ENCODE data around the gene DPP6.
A peak's percentile ranks its signal among the peaks of the same experiment; 100 is the strongest.

DPP6 gene

GRCh38 chr7:154903083-154903731, 851.0 kb downstream of the DPP6 start:
- Histone ChIP-seq H3K27ac (no peak overlapping the region), H3K4me3 (no peak overlapping the region)

GRCh38 chr7:154905146-154905545, 852.9 kb downstream of the DPP6 start:
- no peak overlapping the region for H3K4me3 ChIP-seq
- no peak overlapping the region for H3K27ac ChIP-seq

- no peak overlapping the region for H3K4me3 ChIP-seq
- no peak overlapping the region for H3K27ac ChIP-seq
Measured at GRCh38 chr7:154905615-154906014, 853.4 kb downstream of the DPP6 start.

- H3K4me3 ChIP-seq = no peak overlapping the region
Measured at GRCh38 chr7:154906201-154906600, 854.0 kb downstream of the DPP6 start.

GRCh38 chr7:154906736-154907355, 854.6 kb downstream of the DPP6 start:
- H3K4me3 ChIP-seq = no peak overlapping the region

More at GRCh38 chr7:154906201-154906600, 854.0 kb downstream of the DPP6 start:
- no peak overlapping the region for H3K27ac ChIP-seq

GRCh38 chr7:154907651-154908620, 855.7 kb downstream of the DPP6 start:
- H3K27ac ChIP-seq = no peak overlapping the region

More at GRCh38 chr7:154906736-154907355, 854.6 kb downstream of the DPP6 start:
- no peak overlapping the region for H3K27ac ChIP-seq

GRCh38 chr7:154909241-154910105, 857.3 kb downstream of the DPP6 start:
- no peak overlapping the region for H3K4me3 ChIP-seq

More at GRCh38 chr7:154907651-154908620, 855.7 kb downstream of the DPP6 start:
- no peak overlapping the region for H3K4me3 ChIP-seq

GRCh38 chr7:154910125-154910524, 857.9 kb downstream of the DPP6 start:
- no peak overlapping the region for H3K4me3 ChIP-seq
- H3K27ac ChIP-seq = no peak overlapping the region

More at GRCh38 chr7:154909241-154910105, 857.3 kb downstream of the DPP6 start:
- no peak overlapping the region for H3K27ac ChIP-seq

GRCh38 chr7:154910977-154911376, 858.8 kb downstream of the DPP6 start:
- Histone ChIP-seq H3K4me3 (no peak overlapping the region), H3K27ac (no peak overlapping the region)

- H3K27ac ChIP-seq = no peak overlapping the region
- no peak overlapping the region for H3K4me3 ChIP-seq
Measured at GRCh38 chr7:154911411-154911810, 859.2 kb downstream of the DPP6 start.

- Histone ChIP-seq H3K4me3 (no peak overlapping the region), H3K27ac (no peak overlapping the region)
Measured at GRCh38 chr7:154911862-154912455, 859.8 kb downstream of the DPP6 start.

- H3K4me3 ChIP-seq = no peak overlapping the region
- H3K27ac ChIP-seq = no peak overlapping the region
Measured at GRCh38 chr7:154912871-154913637, 860.9 kb downstream of the DPP6 start.

- Histone ChIP-seq H3K27ac (no peak overlapping the region), H3K4me3 (peak overlapping the region in 3 of 7 experiments; percentile 4 to 35 (median 9))
Measured at GRCh38 chr7:154913638-154914307, 861.6 kb downstream of the DPP6 start.

GRCh38 chr7:154914308-154914995, 862.3 kb downstream of the DPP6 start:
- H3K4me3 ChIP-seq = peak overlapping the region in 3 of 7 experiments; percentile 4 to 35 (median 9)
- H3K27ac ChIP-seq = no peak overlapping the region

- no peak overlapping the region for H3K4me3 ChIP-seq
- H3K27ac ChIP-seq = no peak overlapping the region
Measured at GRCh38 chr7:154914996-154915380, 862.8 kb downstream of the DPP6 start.

- no peak overlapping the region for H3K4me3 ChIP-seq
- H3K27ac ChIP-seq = no peak overlapping the region
Measured at GRCh38 chr7:154915600-154915999, 863.4 kb downstream of the DPP6 start.

- no peak overlapping the region for H3K4me3 ChIP-seq
- H3K27ac ChIP-seq = no peak overlapping the region
Measured at GRCh38 chr7:154916381-154916780, 864.2 kb downstream of the DPP6 start.
